ENCODE data around the gene CBX8.

The CBX8 gene

GRCh38 chr17:79834565-79835469 is 37.9 kb upstream of the CBX8 start:
- DNase-seq: no peak

GRCh38 chr17:79833744-79834564 is 37.1 kb upstream of the CBX8 start:
- no peak for DNase-seq

- DNase-seq: no peak
These were observed 36.2 kb upstream of the CBX8 start for GRCh38 chr17:79833110-79833450.

- DNase-seq: no peak
These were observed 35.6 kb upstream of the CBX8 start for GRCh38 chr17:79832218-79833109.

GRCh38 chr17:79831265-79832217 is 34.7 kb upstream of the CBX8 start:
- DNase-seq: no peak

GRCh38 chr17:79830763-79831264 is 33.9 kb upstream of the CBX8 start:
- no peak for DNase-seq

- no peak for DNase-seq
These were observed 33.4 kb upstream of the CBX8 start for GRCh38 chr17:79830303-79830702.

- DNase-seq: no peak
These were observed 32.6 kb upstream of the CBX8 start for GRCh38 chr17:79829457-79829856.

GRCh38 chr17:79829004-79829403 is 32.1 kb upstream of the CBX8 start:
- no peak for DNase-seq

GRCh38 chr17:79826841-79827578 is 30.1 kb upstream of the CBX8 start:
- DNase-seq: no peak

- no peak for DNase-seq
These were observed 29.4 kb upstream of the CBX8 start for GRCh38 chr17:79826204-79826680.

- no peak for DNase-seq
These were observed 28.7 kb upstream of the CBX8 start for GRCh38 chr17:79825580-79825921.

- DNase-seq: no peak
These were observed 28.2 kb upstream of the CBX8 start for GRCh38 chr17:79824893-79825579.

GRCh38 chr17:79824234-79824633 is 27.4 kb upstream of the CBX8 start:
- no peak for DNase-seq

GRCh38 chr17:79822583-79823124 is 25.8 kb upstream of the CBX8 start:
- no peak for DNase-seq

- no peak for DNase-seq
These were observed 24.6 kb upstream of the CBX8 start for GRCh38 chr17:79821331-79822095.

GRCh38 chr17:79820959-79821330 is 24.1 kb upstream of the CBX8 start:
- no peak for DNase-seq

- no peak for DNase-seq
These were observed 22.8 kb upstream of the CBX8 start for GRCh38 chr17:79819534-79820276.

Measured in NCI-H1092 (cell line).